GM21528 (cell line): ENCODE data around the gene TRMT5.
A peak's percentile ranks its signal among the peaks of the same experiment; 100 is the strongest.

Source experiments
- ATAC-seq: cut with Tn5 transposase; IDR thresholded peaks from one replicate; pipeline ENCODE4 v1.9.1; 2021; ENCODE audit warnings: mild to moderate bottlenecking, moderate library complexity; ENCODE audit not compliant: unreplicated experiment, low FRiP score

TRMT5 gene

GRCh38 chr14:60980811-60981632, at the start of gene TRMT5, which contains the start of gene SLC38A6:
TSS of gene TRMT5 (minus strand) at chr14:60981079. CDS start at chr14:60980973, 106 bp downstream.
TSS of gene SLC38A6 (plus strand) at chr14:60981245. CDS start at chr14:60981278, 33 bp downstream.
- ATAC-seq, result peak; percentile 86

- ATAC-seq, result no peak
Observed at GRCh38 chr14:61026526-61026925, 45.6 kb upstream of the TRMT5 start.

GRCh38 chr14:61025251-61026223, 44.7 kb upstream of the TRMT5 start:
- ATAC-seq, result peak; percentile 68

GRCh38 chr14:61019537-61019936, 38.7 kb upstream of the TRMT5 start:
- no peak for ATAC-seq

GRCh38 chr14:61003571-61003970, 22.7 kb upstream of the TRMT5 start:
- no peak for ATAC-seq

GRCh38 chr14:60999536-60999935, 18.7 kb upstream of the TRMT5 start:
- ATAC-seq, result no peak

GRCh38 chr14:60998617-60999016, 17.7 kb upstream of the TRMT5 start:
- no peak for ATAC-seq

- no peak for ATAC-seq
Observed at GRCh38 chr14:60989599-60989998, 8.7 kb upstream of the TRMT5 start.

- no peak for ATAC-seq
Observed at GRCh38 chr14:60986500-60986899, 5.6 kb upstream of the TRMT5 start.

GRCh38 chr14:60984196-60984595, 3.3 kb upstream of the TRMT5 start:
- no peak for ATAC-seq

GRCh38 chr14:60981633-60982455, 965 bp upstream of the TRMT5 start:
- no peak for ATAC-seq

GRCh38 chr14:60977847-60978246, 3.0 kb downstream of the TRMT5 start:
- no peak for ATAC-seq

- no peak for ATAC-seq
Observed at GRCh38 chr14:60975551-60975950, 5.3 kb downstream of the TRMT5 start.

- no peak for ATAC-seq
Observed at GRCh38 chr14:60974090-60974651, 6.7 kb downstream of the TRMT5 start.

GRCh38 chr14:60973070-60973469, 7.8 kb downstream of the TRMT5 start:
- no peak for ATAC-seq

- no peak for ATAC-seq
Observed at GRCh38 chr14:60972295-60972694, 8.6 kb downstream of the TRMT5 start.

GRCh38 chr14:60971271-60971670, 9.6 kb downstream of the TRMT5 start:
- ATAC-seq, result no peak

GRCh38 chr14:60970146-60970545, 10.7 kb downstream of the TRMT5 start:
- no peak for ATAC-seq

GRCh38 chr14:60968671-60969070, 12.2 kb downstream of the TRMT5 start:
- ATAC-seq, result no peak

GRCh38 chr14:60968099-60968498, 12.8 kb downstream of the TRMT5 start:
- ATAC-seq, result no peak
